Peyer's patch (tissue), 4 donors: ENCODE measurements around the gene RASGRF2.

Source experiments
- POLR2A ChIP-seq, 2 donors: fragments of 450-650 bp; IDR thresholded peaks; one replicate each; pipeline ENCODE4 v1.5.1; 2017; ENCODE audit warnings: antibody characterized with exemption in 2 of 2, mild to moderate bottlenecking in 2 of 2, moderate library complexity in 2 of 2
- TF ChIP-seq, protein P1 (sequence below), 6 experiments: fragments of 450-650 bp in 4 of 6; fragments of 200-600 bp in 2 of 6; sonication (generic) in 1 of 6; IDR thresholded peaks; one replicate each; pipeline ENCODE4 v1.5.1; 2017 to 2019; ENCODE audit warnings: antibody characterized with exemption in 6 of 6, mild to moderate bottlenecking in 3 of 6, moderate library complexity in 1 of 6

DNA sequence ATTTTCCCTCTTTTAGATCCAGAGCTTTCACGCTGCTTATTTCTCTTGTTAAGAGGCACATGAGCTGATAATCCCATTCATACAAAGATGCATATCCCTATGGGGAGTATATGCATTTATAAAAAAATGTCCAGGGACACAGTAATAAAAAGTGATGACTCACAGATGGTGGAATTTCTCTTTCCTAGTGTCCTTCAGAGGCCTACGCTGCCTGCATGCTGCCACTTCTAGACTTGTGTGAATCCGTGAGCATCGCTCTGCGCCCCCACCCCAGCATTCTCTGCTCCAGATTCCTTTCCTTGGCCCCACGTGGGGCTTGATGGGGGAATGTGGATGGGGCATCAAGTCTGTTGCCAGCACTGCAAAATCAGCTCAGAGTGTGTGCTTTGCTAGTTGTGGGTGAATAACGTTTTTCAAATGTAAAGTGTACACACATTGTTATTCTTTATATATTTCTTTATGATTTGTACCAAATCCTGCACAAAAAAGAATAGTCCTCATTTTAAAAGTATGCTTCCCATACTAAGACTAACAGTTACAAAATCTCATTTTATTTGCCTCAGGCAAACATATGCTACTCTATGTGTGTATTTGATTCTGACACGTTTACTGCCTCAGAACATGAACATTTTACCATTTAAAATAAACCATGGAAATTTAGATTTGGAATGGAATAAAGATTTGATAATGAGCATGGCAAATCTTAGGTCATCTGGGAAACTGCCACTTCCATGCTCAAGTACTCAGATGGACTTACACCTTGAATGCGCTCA lies 22.4 kb upstream of the RASGRF2 start:
- TF ChIP-seq POLR2A (IDR thresholded peaks at IDR 0.05) = no peak
- TF ChIP-seq, protein P1, sequence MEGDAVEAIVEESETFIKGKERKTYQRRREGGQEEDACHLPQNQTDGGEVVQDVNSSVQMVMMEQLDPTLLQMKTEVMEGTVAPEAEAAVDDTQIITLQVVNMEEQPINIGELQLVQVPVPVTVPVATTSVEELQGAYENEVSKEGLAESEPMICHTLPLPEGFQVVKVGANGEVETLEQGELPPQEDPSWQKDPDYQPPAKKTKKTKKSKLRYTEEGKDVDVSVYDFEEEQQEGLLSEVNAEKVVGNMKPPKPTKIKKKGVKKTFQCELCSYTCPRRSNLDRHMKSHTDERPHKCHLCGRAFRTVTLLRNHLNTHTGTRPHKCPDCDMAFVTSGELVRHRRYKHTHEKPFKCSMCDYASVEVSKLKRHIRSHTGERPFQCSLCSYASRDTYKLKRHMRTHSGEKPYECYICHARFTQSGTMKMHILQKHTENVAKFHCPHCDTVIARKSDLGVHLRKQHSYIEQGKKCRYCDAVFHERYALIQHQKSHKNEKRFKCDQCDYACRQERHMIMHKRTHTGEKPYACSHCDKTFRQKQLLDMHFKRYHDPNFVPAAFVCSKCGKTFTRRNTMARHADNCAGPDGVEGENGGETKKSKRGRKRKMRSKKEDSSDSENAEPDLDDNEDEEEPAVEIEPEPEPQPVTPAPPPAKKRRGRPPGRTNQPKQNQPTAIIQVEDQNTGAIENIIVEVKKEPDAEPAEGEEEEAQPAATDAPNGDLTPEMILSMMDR (IDR thresholded peaks at IDR 0.05) = no peak
